GM10266 (cell line): ENCODE data around the gene KRTAP6-2.

ENCODE experiments used
- DNase-seq: peaks from one replicate; pipeline ENCODE4 v3.0.0; 2012; ENCODE audit errors: extremely low spot score
- TF ChIP-seq, protein P1 (sequence below): IDR thresholded peaks from 2 replicates; pipeline ENCODE4 v1.5.1; 2012; ENCODE audit warnings: mild to moderate bottlenecking, low read depth; ENCODE audit not compliant: control insufficient read depth, insufficient read depth; ENCODE audit errors: missing control alignments

KRTAP6-2 gene

GRCh38 chr21:30579346-30579745 lies 19.4 kb downstream of the KRTAP6-2 start:
- TF ChIP-seq, protein P1, sequence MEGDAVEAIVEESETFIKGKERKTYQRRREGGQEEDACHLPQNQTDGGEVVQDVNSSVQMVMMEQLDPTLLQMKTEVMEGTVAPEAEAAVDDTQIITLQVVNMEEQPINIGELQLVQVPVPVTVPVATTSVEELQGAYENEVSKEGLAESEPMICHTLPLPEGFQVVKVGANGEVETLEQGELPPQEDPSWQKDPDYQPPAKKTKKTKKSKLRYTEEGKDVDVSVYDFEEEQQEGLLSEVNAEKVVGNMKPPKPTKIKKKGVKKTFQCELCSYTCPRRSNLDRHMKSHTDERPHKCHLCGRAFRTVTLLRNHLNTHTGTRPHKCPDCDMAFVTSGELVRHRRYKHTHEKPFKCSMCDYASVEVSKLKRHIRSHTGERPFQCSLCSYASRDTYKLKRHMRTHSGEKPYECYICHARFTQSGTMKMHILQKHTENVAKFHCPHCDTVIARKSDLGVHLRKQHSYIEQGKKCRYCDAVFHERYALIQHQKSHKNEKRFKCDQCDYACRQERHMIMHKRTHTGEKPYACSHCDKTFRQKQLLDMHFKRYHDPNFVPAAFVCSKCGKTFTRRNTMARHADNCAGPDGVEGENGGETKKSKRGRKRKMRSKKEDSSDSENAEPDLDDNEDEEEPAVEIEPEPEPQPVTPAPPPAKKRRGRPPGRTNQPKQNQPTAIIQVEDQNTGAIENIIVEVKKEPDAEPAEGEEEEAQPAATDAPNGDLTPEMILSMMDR, result no peak
- no peak for DNase-seq

DNA sequence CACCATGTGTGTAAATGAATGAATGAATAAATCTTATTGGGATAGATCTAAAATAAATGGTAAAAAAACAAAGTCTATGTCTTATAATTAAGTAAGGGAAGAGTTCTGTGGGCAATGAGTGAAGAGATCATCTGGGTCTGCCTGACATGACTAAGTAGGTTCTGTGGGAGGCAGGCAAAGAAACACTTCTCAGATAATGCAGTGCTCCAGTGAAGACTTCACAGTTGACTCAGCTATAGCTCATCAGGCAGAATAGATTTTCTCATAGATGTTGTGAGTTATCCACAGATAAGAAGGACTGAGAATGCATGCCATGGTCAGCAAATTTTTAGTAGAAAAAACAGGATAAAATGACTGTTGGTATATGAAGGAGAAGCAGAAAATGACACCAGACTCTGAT lies 20.9 kb downstream of the KRTAP6-2 start:
- DNase-seq, result no peak
- TF ChIP-seq, protein P1, result no peak

DNA sequence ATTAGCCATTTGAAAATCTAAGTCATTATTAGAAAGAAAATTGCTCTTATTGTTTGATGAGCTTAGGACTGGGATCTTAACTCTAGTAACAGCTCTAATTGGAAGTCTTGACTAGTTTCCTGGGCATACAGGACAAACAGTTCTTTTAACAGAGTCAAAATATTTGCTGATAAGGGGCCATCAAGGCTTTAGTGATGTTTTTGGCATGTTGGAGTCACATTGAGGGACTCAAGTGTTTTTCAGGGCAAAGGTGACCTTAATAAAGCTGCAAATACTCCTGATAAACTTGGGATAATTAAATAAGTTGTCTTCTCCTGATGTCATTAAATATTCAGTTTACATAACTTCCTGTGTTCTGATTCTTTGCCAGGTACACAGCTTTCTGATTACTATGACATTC lies 31.1 kb downstream of the KRTAP6-2 start:
- DNase-seq, result no peak
- TF ChIP-seq, protein P1, result no peak

DNA sequence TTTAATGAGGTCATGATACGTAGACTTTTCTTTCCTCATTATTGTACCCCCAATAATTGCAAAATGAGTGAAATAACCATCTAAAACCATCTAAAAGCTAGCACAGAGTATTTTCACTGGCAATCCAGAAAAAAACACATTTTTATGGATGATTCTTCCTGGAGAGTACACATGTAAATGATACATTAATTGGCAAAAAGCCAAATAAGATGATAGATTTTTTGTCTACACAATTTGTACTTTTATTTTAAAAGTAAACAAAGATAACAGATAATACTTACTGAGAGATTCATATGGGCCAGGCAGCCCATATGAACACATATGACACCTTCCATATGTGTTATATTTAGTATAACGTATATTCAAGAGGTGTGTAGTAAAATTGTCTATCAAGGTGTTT lies 35.1 kb downstream of the KRTAP6-2 start:
- TF ChIP-seq, protein P1, result no peak
- DNase-seq, result no peak

DNA sequence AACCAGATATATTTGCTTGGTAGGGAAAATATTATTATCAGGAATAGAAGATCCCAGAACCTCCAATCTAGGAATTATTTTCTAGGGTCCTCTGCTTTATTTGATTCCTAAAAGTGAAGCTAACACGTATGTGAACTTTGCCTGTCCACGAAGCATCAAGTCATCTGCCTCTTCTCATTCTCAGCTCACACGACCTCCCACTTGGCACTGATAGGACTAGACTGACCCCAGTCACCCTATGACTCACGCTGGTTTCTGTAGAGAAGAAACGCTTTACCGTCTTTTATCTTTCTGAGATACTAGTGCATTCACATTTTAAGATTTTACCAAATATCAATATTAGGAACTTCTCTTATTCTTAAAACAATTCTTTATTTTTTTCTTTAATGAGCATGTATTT lies 35.6 kb downstream of the KRTAP6-2 start:
- TF ChIP-seq, protein P1, result no peak
- no peak for DNase-seq

GRCh38 chr21:30561957-30562356 lies 36.7 kb downstream of the KRTAP6-2 start:
- TF ChIP-seq, protein P1, result no peak
- DNase-seq, result no peak

DNA sequence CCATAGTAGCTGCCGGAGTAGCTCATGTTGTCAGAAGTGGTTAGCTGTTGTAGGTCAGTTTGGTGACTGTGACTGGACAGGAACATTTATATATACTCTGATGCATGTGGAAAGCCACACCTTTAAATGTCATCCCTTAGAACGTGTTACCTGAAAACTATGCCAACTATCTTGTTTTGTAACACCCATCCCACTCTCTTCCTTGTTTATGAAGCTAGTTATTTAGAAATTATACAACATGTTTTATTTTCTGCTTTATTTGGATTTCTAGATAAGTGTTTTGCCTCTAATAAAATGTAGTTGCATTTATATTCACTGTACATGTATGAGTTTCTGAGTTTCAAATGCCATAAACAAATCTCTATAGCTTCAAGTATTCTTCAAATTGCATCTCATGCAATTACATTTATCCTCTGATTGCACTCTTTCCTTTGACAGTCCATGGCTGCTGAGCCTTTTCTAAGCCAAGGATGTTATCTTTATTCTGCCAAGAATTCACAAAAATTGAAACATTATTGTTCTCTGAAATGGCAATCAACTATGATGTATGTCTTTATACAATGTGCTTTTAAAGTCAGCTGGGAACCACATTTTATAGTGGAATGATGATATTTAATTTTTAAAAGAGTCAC lies 37.3 kb downstream of the KRTAP6-2 start, which contains the start of gene KRTAP19-7:
KRTAP19-7 (minus strand) TSS at position 51 of the 632 bp plus-strand sequence; CDS start at position 26, 25 bp downstream.
- no peak for DNase-seq
- TF ChIP-seq, protein P1, result no peak
